NCI-H2081 (cell line): ENCODE measurements around the gene POLR2I.
"Not testable (repeated sequence)": the region's sequence is repeated elsewhere in the genome, so short reads cannot be mapped to it uniquely, and the experiment has no call there.

ENCODE experiments used
- DNase-seq, 2 experiments: peaks; one replicate each; lab custom pipeline; 2025; lab: John Stamatoyannopoulos, UW

The POLR2I gene

GRCh38 chr19:36114721-36115452, at the start of gene POLR2I:
TSS of gene POLR2I (minus strand) at chr19:36114875. CDS start at chr19:36114856, 19 bp downstream.
- DNase-seq, result peak; percentile 99

- no peak for DNase-seq
Measured at GRCh38 chr19:36163813-36164212, 49.1 kb upstream of the POLR2I start.

DNA sequence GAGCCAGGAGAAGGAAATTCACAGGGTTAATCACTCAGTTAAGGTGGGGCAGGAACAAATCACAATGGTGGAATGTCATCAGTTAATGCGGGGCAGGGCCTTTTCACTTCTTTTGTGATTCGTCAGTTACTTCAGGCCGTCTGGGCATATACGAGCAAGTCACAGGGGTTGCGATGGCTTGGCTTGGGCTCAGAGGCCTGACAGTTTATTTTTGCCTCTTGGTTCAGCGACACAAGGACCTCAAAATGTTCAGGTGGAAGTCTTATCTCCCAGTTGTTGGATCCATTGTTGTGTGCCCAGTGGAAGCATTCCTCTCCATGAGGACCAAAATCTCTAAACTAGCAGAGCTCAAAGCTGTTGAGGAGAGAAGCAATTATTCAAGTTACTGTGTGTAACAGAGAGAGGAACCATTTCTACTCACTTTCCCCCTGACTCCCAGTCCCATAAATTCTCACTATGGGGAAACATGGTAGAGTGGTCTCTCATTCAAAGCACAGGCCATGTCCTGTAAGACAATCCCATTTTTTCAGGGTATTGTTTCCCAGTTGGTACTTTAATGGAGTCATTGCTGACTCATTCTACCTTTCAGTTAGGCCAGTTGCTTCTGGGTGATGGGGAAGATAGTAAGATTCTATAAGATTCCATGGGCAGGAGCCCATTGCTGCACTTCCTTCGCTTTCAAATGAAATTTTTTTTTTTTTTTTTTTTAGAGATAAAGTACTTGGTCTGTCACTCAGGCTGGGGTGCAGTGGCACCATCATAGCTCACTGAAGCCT, 46.3 kb upstream of the POLR2I start:
- DNase-seq, result no peak

DNA sequence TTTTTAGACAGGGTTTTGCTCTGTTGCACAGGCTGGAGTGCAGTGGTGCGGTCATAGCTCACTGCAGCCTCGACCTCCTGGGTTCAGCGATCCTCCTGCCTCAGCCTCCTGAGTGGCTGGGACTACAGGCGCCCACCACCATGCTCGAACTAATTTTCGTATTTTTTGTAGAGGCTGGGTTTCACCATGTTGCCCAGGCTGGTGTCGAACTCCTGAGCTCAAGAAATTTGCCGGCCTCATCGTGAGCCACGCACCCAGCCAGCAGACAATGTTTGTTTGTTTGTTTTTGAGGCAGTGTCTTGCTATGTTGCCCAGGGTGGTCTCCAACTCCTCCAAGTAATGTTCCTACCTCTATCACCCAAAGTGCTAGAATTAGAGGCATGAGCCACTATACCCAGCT, 38.5 kb upstream of the POLR2I start:
- no peak for DNase-seq

DNA sequence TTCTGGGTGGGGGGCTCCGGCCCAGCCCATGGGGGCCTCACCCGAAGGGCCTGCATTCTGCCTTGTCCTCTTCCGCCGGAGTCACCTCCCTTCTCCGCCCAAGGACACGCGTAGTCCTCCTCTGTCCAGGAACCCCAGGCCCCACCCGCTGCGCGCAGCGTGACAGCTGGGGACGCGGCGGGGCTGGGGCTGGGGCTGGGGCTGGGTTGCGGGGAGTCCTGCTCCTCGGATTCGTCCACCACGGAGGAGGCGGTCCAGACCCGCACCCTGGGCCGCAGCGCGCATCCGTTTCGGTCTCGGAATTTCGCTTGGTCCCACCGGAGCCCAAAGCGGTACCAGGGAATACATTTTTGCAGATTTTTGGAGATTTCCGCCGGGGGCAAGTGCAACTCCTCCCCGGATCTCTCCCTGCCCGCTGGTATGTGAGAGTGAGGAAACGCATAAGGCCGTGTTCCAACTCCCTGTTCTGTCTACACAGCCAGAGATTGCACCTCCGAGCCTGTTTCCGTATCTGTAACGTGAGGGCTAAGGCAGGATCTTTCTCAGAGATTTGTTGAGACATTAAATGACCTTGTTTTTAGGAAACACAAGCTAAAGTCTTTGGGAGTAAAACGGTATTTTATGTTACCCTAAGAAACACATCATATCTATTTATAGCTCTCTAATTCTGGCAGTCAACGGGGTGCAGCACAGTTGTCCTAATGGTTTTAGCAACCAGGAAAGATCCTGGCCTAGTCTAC, 37.8 kb upstream of the POLR2I start, which contains the start of gene COX7A1:
Gene COX7A1 (minus strand): TSS at position 96 of the 740 bp plus-strand sequence. CDS start 40 bp downstream, at position 56.
- no peak for DNase-seq

DNA sequence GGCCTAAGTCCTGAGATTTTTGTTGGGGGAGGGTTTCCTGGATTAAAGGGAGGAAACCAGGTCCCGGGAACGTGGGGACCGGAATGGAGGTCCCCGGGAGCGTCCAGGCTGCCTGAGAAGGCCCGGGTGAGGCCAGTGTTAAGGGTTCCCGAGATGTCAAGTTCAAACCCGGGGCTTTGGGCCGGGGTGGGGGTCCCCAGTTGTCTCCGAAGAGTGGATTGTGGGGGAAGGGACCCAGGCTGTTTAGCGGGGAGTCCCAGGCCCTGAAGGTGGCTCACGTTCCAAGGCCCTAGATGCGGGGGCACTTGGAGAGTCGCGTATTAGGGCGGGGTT, 37.3 kb upstream of the POLR2I start:
- DNase-seq, result no peak

GRCh38 chr19:36151144-36152018, 36.7 kb upstream of the POLR2I start:
- no peak for DNase-seq

GRCh38 chr19:36150586-36150985, 35.9 kb upstream of the POLR2I start:
- DNase-seq, result no peak

DNA sequence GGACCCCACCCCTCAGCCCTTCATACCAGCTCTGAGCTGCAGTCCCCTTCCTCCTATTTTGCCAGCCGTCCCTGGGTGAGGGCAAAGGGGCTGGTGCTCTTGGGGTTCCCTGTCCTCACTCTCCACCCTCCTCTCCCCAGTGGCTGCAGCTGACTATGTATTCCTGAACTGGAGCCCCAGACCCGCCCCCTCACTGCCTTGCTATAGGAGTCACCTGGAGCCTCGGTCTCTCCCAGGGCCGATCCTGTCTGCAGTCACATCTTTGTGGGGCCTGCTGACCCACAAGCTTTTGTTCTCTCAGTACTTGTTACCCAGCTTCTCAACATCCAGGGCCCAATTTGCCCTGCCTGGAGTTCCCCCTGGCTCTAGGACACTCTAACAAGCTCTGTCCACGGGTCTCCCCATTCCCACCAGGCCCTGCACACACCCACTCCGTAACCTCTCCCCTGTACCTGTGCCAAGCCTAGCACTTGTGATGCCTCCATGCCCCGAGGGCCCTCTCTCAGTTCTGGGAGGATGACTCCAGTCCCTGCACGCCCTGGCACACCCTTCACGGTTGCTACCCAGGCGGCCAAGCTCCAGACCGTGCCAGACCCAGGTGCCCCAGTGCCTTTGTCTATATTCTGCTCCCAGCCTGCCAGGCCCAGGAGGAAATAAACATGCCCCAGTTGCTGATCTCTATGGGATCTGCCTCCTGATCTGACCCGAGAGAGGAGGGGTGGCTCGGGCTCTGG, 35.2 kb upstream of the POLR2I start:
- no peak for DNase-seq

- DNase-seq, result no peak
Measured at GRCh38 chr19:36144624-36145023, 29.9 kb upstream of the POLR2I start.

DNA sequence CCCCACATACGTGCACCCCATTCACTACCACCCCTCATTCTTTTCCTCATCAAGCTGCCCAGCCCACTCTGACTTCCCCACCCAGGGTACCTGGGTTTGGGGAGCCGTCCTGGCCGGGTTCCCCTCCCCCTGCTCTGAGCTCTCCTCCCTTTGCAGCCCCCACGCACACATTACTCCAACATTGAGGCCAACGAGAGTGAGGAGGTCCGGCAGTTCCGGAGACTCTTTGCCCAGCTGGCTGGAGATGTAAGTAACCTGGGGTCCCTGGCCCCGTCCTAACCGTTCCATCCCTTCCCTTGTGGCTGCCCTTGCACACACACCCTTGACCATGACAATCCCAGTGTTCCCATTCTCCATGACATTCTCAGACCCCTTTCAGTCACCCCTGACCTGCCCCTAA, 27.8 kb upstream of the POLR2I start:
- no peak for DNase-seq

- DNase-seq, result no peak
Measured at GRCh38 chr19:36142046-36142445, 27.4 kb upstream of the POLR2I start.

DNA sequence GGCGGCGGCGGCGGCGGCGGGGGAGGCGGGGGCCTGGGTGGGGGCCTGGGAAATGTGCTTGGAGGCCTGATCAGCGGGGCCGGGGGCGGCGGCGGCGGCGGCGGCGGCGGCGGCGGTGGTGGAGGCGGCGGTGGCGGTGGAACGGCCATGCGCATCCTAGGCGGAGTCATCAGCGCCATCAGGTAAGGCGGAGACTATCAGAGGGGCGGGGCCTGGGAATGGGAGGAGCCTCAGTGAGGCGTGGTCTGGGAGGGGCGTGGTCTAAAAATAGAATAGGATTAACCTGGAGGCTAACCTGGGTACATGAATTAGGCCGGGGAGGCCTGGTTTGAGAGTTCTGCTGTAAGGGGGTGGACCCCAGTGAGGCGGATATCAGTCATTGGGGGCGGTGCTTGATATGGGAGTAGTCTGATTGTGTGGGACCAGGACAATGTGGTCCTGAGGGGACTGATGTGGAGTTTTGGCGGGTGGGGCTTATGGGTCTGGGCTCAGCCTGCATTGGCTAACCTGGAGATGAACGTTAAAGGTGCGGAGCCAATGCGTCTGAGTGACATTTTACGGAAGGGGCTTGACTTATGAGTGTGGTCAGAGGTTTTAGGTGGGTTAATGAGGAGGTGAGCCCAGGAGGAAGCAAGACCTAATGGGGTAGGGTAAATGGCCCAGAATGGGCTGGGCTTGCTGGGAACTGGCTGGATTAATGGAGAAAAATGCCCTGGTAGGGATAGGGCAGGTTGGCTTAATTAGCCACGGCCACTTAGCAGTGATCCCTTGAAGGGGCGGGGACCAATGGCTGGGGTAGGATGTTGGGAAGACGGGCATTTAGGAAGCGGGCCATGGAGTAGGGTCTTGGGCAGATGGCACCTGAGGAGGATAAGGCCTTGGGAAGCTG, 26.6 kb upstream of the POLR2I start:
- DNase-seq, result peak; percentile 72 to 81

- peak; percentile 74 to 83 for DNase-seq
Measured at GRCh38 chr19:36140304-36141038, 25.8 kb upstream of the POLR2I start.

DNA sequence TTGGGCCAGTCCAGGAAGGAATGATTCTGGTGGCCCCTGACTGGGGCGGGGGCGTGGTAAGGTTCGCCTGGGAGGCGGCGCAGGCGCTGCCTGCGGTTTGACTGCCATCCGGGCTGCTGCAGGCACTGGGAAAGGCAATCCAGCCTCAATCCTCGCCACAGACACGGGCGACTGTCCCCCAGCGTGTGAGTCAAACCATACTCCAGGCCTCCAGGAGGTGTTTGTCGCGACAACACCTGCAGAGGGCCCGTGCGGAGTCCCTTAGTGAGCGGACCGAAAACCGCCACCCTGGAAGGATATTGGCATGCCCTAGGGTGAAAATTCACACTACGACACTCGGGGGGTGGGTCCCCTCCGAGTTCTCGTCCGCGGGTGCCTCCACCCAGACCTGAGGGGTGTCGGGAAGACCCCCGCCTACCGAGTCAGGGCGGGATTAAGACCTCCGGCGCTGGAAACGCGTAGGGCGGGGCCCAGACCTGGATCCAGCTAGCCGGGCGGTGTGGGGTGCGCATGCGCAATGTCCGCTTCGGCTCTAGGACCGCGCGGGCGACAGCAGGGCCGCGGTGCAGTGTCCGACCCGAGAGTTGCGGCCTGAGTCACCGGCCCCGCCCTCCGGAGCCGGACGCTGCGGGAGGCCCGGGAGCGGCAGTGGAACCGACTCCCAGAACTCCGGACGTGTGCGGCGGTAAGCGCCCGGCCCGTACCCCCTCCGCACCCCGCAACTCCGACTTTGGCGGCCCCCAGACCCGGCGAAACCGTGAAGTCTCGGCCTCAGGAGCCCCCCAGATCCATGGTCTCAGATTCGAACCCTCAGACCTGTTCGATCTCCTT, 25.0 kb upstream of the POLR2I start, which contains the start of gene CAPNS1:
Gene CAPNS1 (plus strand): TSS at position 594 of the 831 bp plus-strand sequence. CDS start 946 bp downstream, outside the sequence.
- peak; percentile 93 to 95 for DNase-seq

DNA sequence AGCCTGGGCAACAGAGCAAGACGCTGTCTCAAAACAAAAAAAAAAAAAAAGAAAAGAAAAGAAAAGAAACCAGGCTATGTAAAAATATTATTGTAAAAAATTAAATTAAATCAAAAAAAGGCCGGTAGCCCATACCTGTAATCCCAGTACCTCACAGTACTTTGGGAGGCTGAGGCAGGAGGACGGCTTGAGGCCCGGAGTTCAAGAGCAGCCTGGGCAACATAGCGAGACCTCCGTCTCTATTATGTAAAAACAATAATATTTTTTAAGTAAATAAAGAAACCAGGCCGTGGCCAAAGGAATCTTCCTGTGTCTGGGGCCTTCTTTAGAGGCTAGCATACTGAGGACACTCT, 24.4 kb upstream of the POLR2I start:
- DNase-seq, result no peak

- no peak for DNase-seq
Measured at GRCh38 chr19:36136964-36137686, 22.4 kb upstream of the POLR2I start.

- not testable (repeated sequence) for DNase-seq
Measured at GRCh38 chr19:36134867-36135266, 20.2 kb upstream of the POLR2I start.
